Neural cell (in vitro differentiated cells): ENCODE results near the gene MYOZ2. TPM values are rescaled to one million over a fixed set of nuclear protein-coding genes. Genes with fewer than 3 reads are reported as not detected.

ENCODE experiments used
- H2AFZ ChIP-seq: fragments of 200-600, 300-800 bp; sonication (generic), shearing (Covaris generic); 2 replicates; pipeline ENCODE4 v1.6.0; 2014; ENCODE audit warnings: low read depth, mild to moderate bottlenecking, antibody characterized with exemption, low read length, moderate library complexity
- H3F3A ChIP-seq: fragments of 200-600 bp; shearing (Covaris generic); 2 replicates; pipeline ENCODE4 v1.6.1; 2016; ENCODE audit warnings: mild to moderate bottlenecking, moderate library complexity, mixed read lengths, antibody characterized with exemption, low read length; ENCODE audit not compliant: insufficient read depth, poor library complexity, severe bottlenecking
- H3K27ac ChIP-seq: fragments of 200-600, 300-800 bp; sonication (generic), shearing (Covaris generic); 2 replicates; pipeline ENCODE4 v1.5.1; 2014; ENCODE audit warnings: mild to moderate bottlenecking, low read length, moderate library complexity
- H3K27me3 ChIP-seq: fragments of 300-800, 200-600 bp; sonication (generic), shearing (Covaris generic); 2 replicates; pipeline ENCODE4 v1.6.0; 2014; ENCODE audit warnings: mild to moderate bottlenecking, low read depth, low read length, moderate library complexity; ENCODE audit not compliant: insufficient read depth
- H3K36me3 ChIP-seq: fragments of 300-800, 200-600 bp; sonication (generic), shearing (Covaris generic); 2 replicates; pipeline ENCODE4 v1.5.1; 2014; ENCODE audit warnings: mild to moderate bottlenecking, antibody characterized with exemption, low read length, moderate library complexity; ENCODE audit not compliant: insufficient read depth
- H3K4me2 ChIP-seq: fragments of 300-800, 200-600 bp; sonication (generic), shearing (Covaris generic); 2 replicates; pipeline ENCODE4 v1.6.0; 2014; ENCODE audit warnings: mild to moderate bottlenecking, low read length
- H3K4me3 ChIP-seq: fragments of 300-800, 200-600 bp; sonication (generic), shearing (Covaris generic); 2 replicates; pipeline ENCODE4 v1.5.1; 2014; ENCODE audit warnings: mild to moderate bottlenecking, low read length, moderate library complexity
- H3K79me2 ChIP-seq: fragments of 200-600 bp; shearing (Covaris generic); replicated peaks from 2 replicates; pipeline ENCODE4 v1.6.0; 2014; ENCODE audit warnings: mild to moderate bottlenecking, low read length, moderate library complexity; ENCODE audit not compliant: insufficient read depth
- H3K9ac ChIP-seq: fragments of 300-800, 200-600 bp; sonication (generic), shearing (Covaris generic); 2 replicates; pipeline ENCODE4 v1.6.1; 2016; ENCODE audit warnings: mild to moderate bottlenecking, low read length, mixed read lengths
- H3K9me2 ChIP-seq: fragments of 200-600 bp; shearing (Covaris generic); 2 replicates; pipeline ENCODE4 v1.6.1; 2016; ENCODE audit warnings: mild to moderate bottlenecking, low read length, mixed read lengths; ENCODE audit not compliant: insufficient read depth
- H3K9me3 ChIP-seq: fragments of 200-600, 300-800 bp; sonication (generic), shearing (Covaris generic); 2 replicates; pipeline ENCODE4 v1.6.1; 2016; ENCODE audit warnings: mild to moderate bottlenecking, mixed run types, low read length, moderate library complexity, mixed read lengths
- H4K20me1 ChIP-seq: fragments of 200-600 bp; shearing (Covaris generic); 2 replicates; pipeline ENCODE4 v1.6.1; 2016; ENCODE audit warnings: mild to moderate bottlenecking, mixed run types; ENCODE audit not compliant: insufficient read depth
- EP300 ChIP-seq: fragments of 450-650 bp; conservative IDR thresholded peaks from 2 replicates; pipeline ENCODE4 v1.6.1; 2014; ENCODE audit warnings: antibody characterized with exemption, mild to moderate bottlenecking, moderate library complexity; ENCODE audit not compliant: poor library complexity, severe bottlenecking
- EZH2 ChIP-seq: fragments of 200-600, 300-800 bp; shearing (Covaris generic), sonication (generic); IDR thresholded peaks from 2 replicates; pipeline ENCODE4 v1.6.1; 2014; ENCODE audit warnings: antibody characterized with exemption, low read length, borderline replicate concordance, mild to moderate bottlenecking; ENCODE audit not compliant: insufficient read depth, poor library complexity, severe bottlenecking
- MXI1 ChIP-seq: fragments of 450-650 bp; conservative IDR thresholded peaks from 2 replicates; pipeline ENCODE4 v1.6.1; 2014; ENCODE audit warnings: antibody characterized with exemption, mild to moderate bottlenecking; ENCODE audit not compliant: poor library complexity, severe bottlenecking
- POLR2AphosphoS5 ChIP-seq: IDR thresholded peaks from 2 replicates; pipeline ENCODE4 v1.6.1; 2012
- RAD21 ChIP-seq: fragments of 450-650 bp; conservative IDR thresholded peaks from 2 replicates; pipeline ENCODE4 v1.6.1; 2014; ENCODE audit warnings: antibody characterized with exemption, mild to moderate bottlenecking, moderate library complexity
- SMC3 ChIP-seq: fragments of 450-650 bp; conservative IDR thresholded peaks from 2 replicates; pipeline ENCODE4 v1.6.1; 2014; ENCODE audit warnings: antibody characterized with exemption, mild to moderate bottlenecking, moderate library complexity; ENCODE audit not compliant: poor library complexity
- TAF1 ChIP-seq: IDR thresholded peaks from 2 replicates; pipeline ENCODE4 v1.6.1; 2012; ENCODE audit warnings: low read depth
- polyA plus RNA-seq: library from polyadenylated mRNA; depleted of rRNA; stranded (reverse); fragments of >200 nt; gene quantifications from 2 replicates; pipeline ENCODE4 v1.2.3, GENCODE V29; 2014
- TF ChIP-seq, protein P1 (sequence below): fragments of 450-650 bp; IDR thresholded peaks from 2 replicates; pipeline ENCODE4 v1.5.1; 2014; ENCODE audit warnings: antibody characterized with exemption, mild to moderate bottlenecking, moderate library complexity; ENCODE audit not compliant: poor library complexity, severe bottlenecking
- TF ChIP-seq, protein P2 (sequence below): IDR thresholded peaks from 2 replicates; pipeline ENCODE4 v1.6.1; 2012; ENCODE audit warnings: borderline replicate concordance

MYOZ2 gene
- polyA plus RNA-seq, 1 donor from 2014 or later: not detected

DNA sequence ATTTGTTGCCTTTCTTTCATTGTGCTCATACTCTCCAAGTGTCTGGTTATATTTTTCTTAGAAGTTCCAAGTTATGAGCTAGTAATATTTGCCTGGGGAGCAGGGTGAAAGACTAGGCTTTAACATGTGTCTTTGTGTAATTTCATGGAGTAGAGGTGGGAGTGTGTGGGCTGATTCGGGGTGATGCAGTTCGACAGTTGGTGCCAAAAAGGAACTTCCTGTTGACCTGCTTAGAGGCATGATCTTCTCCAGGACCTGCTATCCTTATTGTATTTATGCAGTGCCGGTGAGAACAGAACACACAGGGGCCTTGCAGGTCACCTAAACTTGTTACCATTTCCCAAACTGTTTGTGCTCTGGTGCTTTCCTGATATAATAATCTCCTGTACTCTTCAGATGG, 98.1 kb downstream of the MYOZ2 start:
- Histone ChIP-seq H3K79me2 (no peaks in the 10 kb centered on the region), H3K27me3 (no peaks in the 10 kb centered on the region), H3K4me2 (no peak overlapping the region), H3K9ac (no peak overlapping the region), H3K36me3 (no peaks in the 10 kb centered on the region), H3F3A (no peaks in the 10 kb centered on the region), H2AFZ (no peak overlapping the region), H3K9me2 (no peaks in the 10 kb centered on the region), H4K20me1 (no peaks in the 10 kb centered on the region), H3K4me3 (no peak overlapping the region), H3K9me3 (no peaks in the 10 kb centered on the region), H3K27ac (no peak overlapping the region)
- TF ChIP-seq POLR2AphosphoS5: no peak
- TF ChIP-seq, protein P1, sequence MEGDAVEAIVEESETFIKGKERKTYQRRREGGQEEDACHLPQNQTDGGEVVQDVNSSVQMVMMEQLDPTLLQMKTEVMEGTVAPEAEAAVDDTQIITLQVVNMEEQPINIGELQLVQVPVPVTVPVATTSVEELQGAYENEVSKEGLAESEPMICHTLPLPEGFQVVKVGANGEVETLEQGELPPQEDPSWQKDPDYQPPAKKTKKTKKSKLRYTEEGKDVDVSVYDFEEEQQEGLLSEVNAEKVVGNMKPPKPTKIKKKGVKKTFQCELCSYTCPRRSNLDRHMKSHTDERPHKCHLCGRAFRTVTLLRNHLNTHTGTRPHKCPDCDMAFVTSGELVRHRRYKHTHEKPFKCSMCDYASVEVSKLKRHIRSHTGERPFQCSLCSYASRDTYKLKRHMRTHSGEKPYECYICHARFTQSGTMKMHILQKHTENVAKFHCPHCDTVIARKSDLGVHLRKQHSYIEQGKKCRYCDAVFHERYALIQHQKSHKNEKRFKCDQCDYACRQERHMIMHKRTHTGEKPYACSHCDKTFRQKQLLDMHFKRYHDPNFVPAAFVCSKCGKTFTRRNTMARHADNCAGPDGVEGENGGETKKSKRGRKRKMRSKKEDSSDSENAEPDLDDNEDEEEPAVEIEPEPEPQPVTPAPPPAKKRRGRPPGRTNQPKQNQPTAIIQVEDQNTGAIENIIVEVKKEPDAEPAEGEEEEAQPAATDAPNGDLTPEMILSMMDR: no peak
- no peak for TF ChIP-seq RAD21
- TF ChIP-seq EZH2: no peak
- TF ChIP-seq MXI1: no peak
- TF ChIP-seq SMC3: no peak
- no peak for TF ChIP-seq EP300
- TF ChIP-seq, protein P2, sequence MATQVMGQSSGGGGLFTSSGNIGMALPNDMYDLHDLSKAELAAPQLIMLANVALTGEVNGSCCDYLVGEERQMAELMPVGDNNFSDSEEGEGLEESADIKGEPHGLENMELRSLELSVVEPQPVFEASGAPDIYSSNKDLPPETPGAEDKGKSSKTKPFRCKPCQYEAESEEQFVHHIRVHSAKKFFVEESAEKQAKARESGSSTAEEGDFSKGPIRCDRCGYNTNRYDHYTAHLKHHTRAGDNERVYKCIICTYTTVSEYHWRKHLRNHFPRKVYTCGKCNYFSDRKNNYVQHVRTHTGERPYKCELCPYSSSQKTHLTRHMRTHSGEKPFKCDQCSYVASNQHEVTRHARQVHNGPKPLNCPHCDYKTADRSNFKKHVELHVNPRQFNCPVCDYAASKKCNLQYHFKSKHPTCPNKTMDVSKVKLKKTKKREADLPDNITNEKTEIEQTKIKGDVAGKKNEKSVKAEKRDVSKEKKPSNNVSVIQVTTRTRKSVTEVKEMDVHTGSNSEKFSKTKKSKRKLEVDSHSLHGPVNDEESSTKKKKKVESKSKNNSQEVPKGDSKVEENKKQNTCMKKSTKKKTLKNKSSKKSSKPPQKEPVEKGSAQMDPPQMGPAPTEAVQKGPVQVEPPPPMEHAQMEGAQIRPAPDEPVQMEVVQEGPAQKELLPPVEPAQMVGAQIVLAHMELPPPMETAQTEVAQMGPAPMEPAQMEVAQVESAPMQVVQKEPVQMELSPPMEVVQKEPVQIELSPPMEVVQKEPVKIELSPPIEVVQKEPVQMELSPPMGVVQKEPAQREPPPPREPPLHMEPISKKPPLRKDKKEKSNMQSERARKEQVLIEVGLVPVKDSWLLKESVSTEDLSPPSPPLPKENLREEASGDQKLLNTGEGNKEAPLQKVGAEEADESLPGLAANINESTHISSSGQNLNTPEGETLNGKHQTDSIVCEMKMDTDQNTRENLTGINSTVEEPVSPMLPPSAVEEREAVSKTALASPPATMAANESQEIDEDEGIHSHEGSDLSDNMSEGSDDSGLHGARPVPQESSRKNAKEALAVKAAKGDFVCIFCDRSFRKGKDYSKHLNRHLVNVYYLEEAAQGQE: no peak
- TF ChIP-seq TAF1: no peak

DNA sequence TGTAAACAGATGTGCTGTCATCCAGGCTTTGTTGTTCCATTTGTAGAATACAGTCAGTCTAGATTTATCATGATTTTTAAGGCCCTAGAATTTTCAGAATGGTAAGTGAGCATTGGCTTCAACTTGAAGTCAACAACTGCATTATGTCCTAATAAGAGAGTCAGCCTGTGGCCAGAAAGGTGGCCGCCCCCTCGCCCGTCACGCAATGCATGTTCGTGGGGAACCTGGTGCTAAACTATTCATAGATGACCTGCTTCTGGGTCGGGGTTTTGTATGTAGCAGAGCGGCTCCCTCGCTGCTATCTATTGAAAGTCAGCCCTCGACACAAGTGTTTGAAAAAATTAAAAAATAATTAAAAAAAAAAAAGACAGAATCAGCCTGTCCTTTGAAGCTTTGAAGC, 101.6 kb downstream of the MYOZ2 start:
- Histone ChIP-seq H3K27me3 (no peaks in the 10 kb centered on the region), H3K36me3 (no peaks in the 10 kb centered on the region), H3K9ac (no peak overlapping the region), H3F3A (no peaks in the 10 kb centered on the region), H3K27ac (no peak overlapping the region), H3K79me2 (no peaks in the 10 kb centered on the region), H4K20me1 (no peaks in the 10 kb centered on the region), H3K4me2 (no peak overlapping the region), H3K4me3 (no peak overlapping the region), H2AFZ (no peak overlapping the region), H3K9me3 (no peaks in the 10 kb centered on the region), H3K9me2 (no peaks in the 10 kb centered on the region)
- TF ChIP-seq SMC3 (no peak), EZH2 (no peak), TAF1 (no peak), RAD21 (no peak), POLR2AphosphoS5 (no peak), MXI1 (no peak)
- TF ChIP-seq, protein P2: no peak
- TF ChIP-seq, protein P1: no peak
